ENCODE results near the gene NCOA3.

The NCOA3 gene

DNA sequence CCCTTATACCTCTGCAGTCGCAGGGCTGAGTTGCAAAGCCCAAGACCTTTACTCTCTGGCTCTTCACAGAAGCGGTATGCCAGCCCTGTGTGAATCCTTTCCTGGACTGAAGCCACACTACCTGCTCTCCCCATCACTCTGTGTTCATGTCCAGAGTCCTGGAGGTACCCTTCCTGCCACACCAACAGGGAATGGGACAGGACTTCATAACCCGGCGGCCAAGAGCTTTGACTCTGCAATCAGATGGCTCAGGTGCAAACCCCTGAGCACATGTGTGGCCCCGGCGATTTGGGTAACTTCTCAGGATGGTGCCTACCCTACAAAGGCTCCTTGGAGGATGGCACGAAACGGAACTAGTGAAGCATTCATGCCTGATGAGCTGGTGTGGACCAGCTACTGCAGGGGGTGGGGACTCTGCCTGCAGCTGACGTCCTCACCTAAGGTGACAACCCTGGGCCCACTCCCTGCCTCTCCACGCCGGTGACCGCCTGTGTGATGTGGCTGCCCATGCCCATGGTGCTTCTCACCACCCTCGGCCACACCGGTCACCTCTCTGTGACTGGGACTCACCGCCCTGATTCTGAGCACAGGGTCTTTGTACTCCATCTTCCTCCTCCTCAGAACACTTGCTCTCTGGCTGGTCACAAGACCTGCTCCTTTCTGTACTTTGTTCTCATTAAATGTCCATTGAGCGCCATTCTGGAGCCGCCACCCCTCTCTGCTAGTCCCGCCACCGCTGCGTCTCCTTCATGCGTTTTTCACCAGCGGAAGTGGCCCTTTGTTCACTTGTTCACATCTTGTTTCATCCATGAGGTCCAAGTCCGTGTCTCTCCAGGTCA lies 166.8 kb downstream of the NCOA3 start:
- Histone ChIP-seq H3K4me1 (ENCODE audit: low read depth, poor library complexity, severe bottlenecking) (no peaks in the 10 kb centered on the region), H3K27ac (no peak overlapping the region), H3K9ac (no peak overlapping the region), H3K36me3 (ENCODE audit: insufficient read depth) (no peaks in the 10 kb centered on the region), H3K4me2 (no peak overlapping the region), H2AFZ (ENCODE audit: low read depth) (no peak overlapping the region), H3K79me2 (ENCODE audit: insufficient read depth, low read depth) (no peaks in the 10 kb centered on the region), H4K20me1 (ENCODE audit: insufficient read depth) (no peaks in the 10 kb centered on the region), H3K27me3 (ENCODE audit: insufficient read depth, low read depth) (peaks cover 26% of the 10 kb centered on the region; the same call in 1 of the 2 replicates), H3K4me3 (IDR thresholded peaks at IDR 0.05; ENCODE audit: insufficient read depth, low read depth, low read length) (no peak overlapping the region)
- TF ChIP-seq, protein P1, sequence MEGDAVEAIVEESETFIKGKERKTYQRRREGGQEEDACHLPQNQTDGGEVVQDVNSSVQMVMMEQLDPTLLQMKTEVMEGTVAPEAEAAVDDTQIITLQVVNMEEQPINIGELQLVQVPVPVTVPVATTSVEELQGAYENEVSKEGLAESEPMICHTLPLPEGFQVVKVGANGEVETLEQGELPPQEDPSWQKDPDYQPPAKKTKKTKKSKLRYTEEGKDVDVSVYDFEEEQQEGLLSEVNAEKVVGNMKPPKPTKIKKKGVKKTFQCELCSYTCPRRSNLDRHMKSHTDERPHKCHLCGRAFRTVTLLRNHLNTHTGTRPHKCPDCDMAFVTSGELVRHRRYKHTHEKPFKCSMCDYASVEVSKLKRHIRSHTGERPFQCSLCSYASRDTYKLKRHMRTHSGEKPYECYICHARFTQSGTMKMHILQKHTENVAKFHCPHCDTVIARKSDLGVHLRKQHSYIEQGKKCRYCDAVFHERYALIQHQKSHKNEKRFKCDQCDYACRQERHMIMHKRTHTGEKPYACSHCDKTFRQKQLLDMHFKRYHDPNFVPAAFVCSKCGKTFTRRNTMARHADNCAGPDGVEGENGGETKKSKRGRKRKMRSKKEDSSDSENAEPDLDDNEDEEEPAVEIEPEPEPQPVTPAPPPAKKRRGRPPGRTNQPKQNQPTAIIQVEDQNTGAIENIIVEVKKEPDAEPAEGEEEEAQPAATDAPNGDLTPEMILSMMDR (conservative IDR thresholded peaks at IDR 0.05; ENCODE audit: low read depth, low read length): no peak

GRCh38 chr20:47669152-47669425 lies 167.4 kb downstream of the NCOA3 start:
- Histone ChIP-seq H4K20me1 (ENCODE audit: insufficient read depth) (no peaks in the 10 kb centered on the region), H3K27ac (no peak overlapping the region), H3K36me3 (ENCODE audit: insufficient read depth) (no peaks in the 10 kb centered on the region), H3K27me3 (ENCODE audit: insufficient read depth, low read depth) (peaks cover 32% of the 10 kb centered on the region; the same call in 1 of the 2 replicates), H3K4me2 (no peak overlapping the region), H3K79me2 (ENCODE audit: insufficient read depth, low read depth) (no peaks in the 10 kb centered on the region), H2AFZ (ENCODE audit: low read depth) (no peak overlapping the region), H3K4me3 (IDR thresholded peaks at IDR 0.05; ENCODE audit: insufficient read depth, low read depth, low read length) (no peak overlapping the region), H3K9ac (no peak overlapping the region), H3K4me1 (ENCODE audit: low read depth, poor library complexity, severe bottlenecking) (no peaks in the 10 kb centered on the region)
- TF ChIP-seq, protein P1 (conservative IDR thresholded peaks at IDR 0.05; ENCODE audit: low read depth, low read length): no peak

- Histone ChIP-seq H3K4me2 (no peak overlapping the region), H3K27ac (no peak overlapping the region), H3K27me3 (ENCODE audit: insufficient read depth, low read depth) (peaks cover 36% of the 10 kb centered on the region), H3K36me3 (ENCODE audit: insufficient read depth) (no peaks in the 10 kb centered on the region), H2AFZ (ENCODE audit: low read depth) (no peak overlapping the region), H3K4me3 (IDR thresholded peaks at IDR 0.05; ENCODE audit: insufficient read depth, low read depth, low read length) (no peak overlapping the region), H4K20me1 (ENCODE audit: insufficient read depth) (no peaks in the 10 kb centered on the region), H3K79me2 (ENCODE audit: insufficient read depth, low read depth) (no peaks in the 10 kb centered on the region), H3K9ac (no peak overlapping the region), H3K4me1 (ENCODE audit: low read depth, poor library complexity, severe bottlenecking) (no peaks in the 10 kb centered on the region)
- TF ChIP-seq, protein P1 (conservative IDR thresholded peaks at IDR 0.05; ENCODE audit: low read depth, low read length): no peak
Measured at GRCh38 chr20:47669489-47669888, 167.8 kb downstream of the NCOA3 start.

- no peak overlapping the region for H3K4me3 ChIP-seq (IDR thresholded peaks at IDR 0.05; ENCODE audit: insufficient read depth, low read depth, low read length)
Measured at GRCh38 chr20:47669927-47670890, 168.5 kb downstream of the NCOA3 start.

More at GRCh38 chr20:47669927-47670890, 168.5 kb downstream of the NCOA3 start:
- no peaks in the 10 kb centered on the region for H3K4me1 ChIP-seq (ENCODE audit: low read depth, poor library complexity, severe bottlenecking)
- no peak overlapping the region for H3K4me2 ChIP-seq
- H3K36me3 ChIP-seq (ENCODE audit: insufficient read depth): no peaks in the 10 kb centered on the region
- H3K27ac ChIP-seq: no peak overlapping the region
- H3K79me2 ChIP-seq (ENCODE audit: insufficient read depth, low read depth): no peaks in the 10 kb centered on the region
- H3K9ac ChIP-seq: no peak overlapping the region
- no peak overlapping the region for H2AFZ ChIP-seq (ENCODE audit: low read depth)
- peaks cover 43% of the 10 kb centered on the region for H3K27me3 ChIP-seq (ENCODE audit: insufficient read depth, low read depth)
- TF ChIP-seq, protein P1 (conservative IDR thresholded peaks at IDR 0.05; ENCODE audit: low read depth, low read length): no peak
- no peaks in the 10 kb centered on the region for H4K20me1 ChIP-seq (ENCODE audit: insufficient read depth)
